Breast epithelium (tissue), 4 donors: ENCODE measurements around the gene CATSPER3. TPM values are rescaled to one million over a fixed set of nuclear protein-coding genes. Genes with fewer than 3 reads are reported as not detected.

Source experiments
- DNase-seq, 2 donors: peaks; one replicate each; pipeline ENCODE4 v3.0.0-alpha.2; 2019; ENCODE audit warnings: low spot score in 2 of 2
- H3K27ac ChIP-seq, 2 donors: fragments of 200-600 bp; sonication (generic) in 1 of 2; one replicate each; pipeline ENCODE4 v1.5.1; 2016 to 2019; ENCODE audit warnings: mild to moderate bottlenecking in 1 of 2
- H3K27me3 ChIP-seq, 2 donors: fragments of 200-600 bp; sonication (generic) in 1 of 2; one replicate each; pipeline versions ENCODE4 v1.5.1 to v1.6.0; 2017 to 2019; ENCODE audit warnings: control low read depth in 1 of 2, mild to moderate bottlenecking in 1 of 2
- H3K36me3 ChIP-seq: fragments of 200-600 bp; one replicate; pipeline ENCODE4 v1.5.1; 2019
- H3K4me1 ChIP-seq, 2 donors: fragments of 200-600 bp; sonication (generic); one replicate each; pipeline ENCODE4 v1.5.1; 2016 to 2019; ENCODE audit warnings: control low read depth in 1 of 2
- H3K4me3 ChIP-seq, 3 donors: fragments of 200-600 bp; sonication (generic); 1 replicate in 2 of 3; 2 replicates in 1 of 3; pipeline ENCODE4 v1.5.1; 2016 to 2019; ENCODE audit warnings: mild to moderate bottlenecking in 3 of 3, moderate library complexity in 2 of 3
- H3K9me3 ChIP-seq, 2 donors: fragments of 200-600 bp; sonication (generic) in 1 of 2; one replicate each; pipeline ENCODE4 v1.5.1; 2016 to 2019; ENCODE audit warnings: control low read depth in 1 of 2
- CTCF ChIP-seq, 3 donors: fragments of 450-650 bp; IDR thresholded peaks; one replicate each; pipeline ENCODE4 v1.5.1; 2016 to 2017; ENCODE audit warnings: antibody characterized with exemption in 3 of 3, mild to moderate bottlenecking in 3 of 3, moderate library complexity in 3 of 3
- POLR2A ChIP-seq: fragments of 450-650 bp; IDR thresholded peaks from one replicate; pipeline ENCODE4 v1.6.1; 2016; ENCODE audit warnings: antibody characterized with exemption, mild to moderate bottlenecking, moderate library complexity
- POLR2AphosphoS5 ChIP-seq, 3 donors: sonication (generic); formaldehyde crosslinking; IDR thresholded peaks; one replicate each; pipeline ENCODE4 v1.6.1; 2017; ENCODE audit warnings: antibody characterized with exemption in 3 of 3
- intact Hi-C: fragments of 100-400 bp; cut with DNase I; formaldehyde crosslinking; loops from one replicate; pipeline ENCODE4 v1.15.1; 2023; ENCODE audit warnings: low total_unique reads
- total RNA-seq, 3 donors: library from RNA; depleted of rRNA; stranded (reverse); fragments of >200 nt; gene quantifications; one replicate each; pipeline ENCODE4 v1.1.0, GENCODE V29; 2016

CATSPER3 gene
- total RNA-seq, 3 donors from 2014 or later, result 0.32 to 0.44 TPM; not detected in 1

GRCh38 chr5:135052511-135053145 is 84.9 kb downstream of the CATSPER3 start:
- intact Hi-C loops, result no loop called here

GRCh38 chr5:135053278-135053677 is 85.6 kb downstream of the CATSPER3 start:
- TF ChIP-seq POLR2AphosphoS5 (IDR thresholded peaks at IDR 0.05), result no peak
- TF ChIP-seq CTCF (IDR thresholded peaks at IDR 0.05), result no peak
- no peak for TF ChIP-seq POLR2A
- H3K9me3 ChIP-seq, result no peaks in the 10 kb centered on the region
- H3K4me3 ChIP-seq, result no peak overlapping the region
- no peak for DNase-seq
- no peaks in the 10 kb centered on the region for H3K36me3 ChIP-seq
- peaks cover 0 to 41% of the 10 kb centered on the region in 2 donors for H3K27me3 ChIP-seq
- intact Hi-C loops, result no loop called here
- no peaks in the 10 kb centered on the region for H3K4me1 ChIP-seq
- no peak overlapping the region for H3K27ac ChIP-seq

More at GRCh38 chr5:135052511-135053145, 84.9 kb downstream of the CATSPER3 start:
- no peak for TF ChIP-seq CTCF (IDR thresholded peaks at IDR 0.05)
- TF ChIP-seq POLR2A, result no peak
- TF ChIP-seq POLR2AphosphoS5 (IDR thresholded peaks at IDR 0.05), result no peak
- peaks cover 0 to 47% of the 10 kb centered on the region in 2 donors for H3K27me3 ChIP-seq
- DNase-seq, result no peak
- no peaks in the 10 kb centered on the region for H3K36me3 ChIP-seq
- H3K9me3 ChIP-seq, result no peaks in the 10 kb centered on the region
- H3K27ac ChIP-seq, result no peak overlapping the region
- H3K4me3 ChIP-seq, result no peak overlapping the region
- H3K4me1 ChIP-seq, result no peaks in the 10 kb centered on the region

- Histone ChIP-seq H3K36me3 (no peaks in the 10 kb centered on the region), H3K27ac (no peak overlapping the region), H3K9me3 (no peaks in the 10 kb centered on the region), H3K27me3 (peaks cover 0 to 39% of the 10 kb centered on the region in 2 donors), H3K4me3 (no peak overlapping the region), H3K4me1 (no peaks in the 10 kb centered on the region)
- TF ChIP-seq POLR2AphosphoS5 (IDR thresholded peaks at IDR 0.05) (no peak), CTCF (IDR thresholded peaks at IDR 0.05) (no peak), POLR2A (no peak)
- intact Hi-C loops, result no loop called here
- DNase-seq, result no peak
Measured at GRCh38 chr5:135053989-135054388, 86.3 kb downstream of the CATSPER3 start.

- Histone ChIP-seq H3K9me3 (no peaks in the 10 kb centered on the region), H3K4me3 (no peak overlapping the region), H3K4me1 (no peaks in the 10 kb centered on the region), H3K27ac (no peak overlapping the region), H3K36me3 (no peaks in the 10 kb centered on the region), H3K27me3 (peaks cover 0 to 39% of the 10 kb centered on the region in 2 donors)
- intact Hi-C loops, result no loop called here
- TF ChIP-seq POLR2A (no peak), POLR2AphosphoS5 (IDR thresholded peaks at IDR 0.05) (no peak), CTCF (IDR thresholded peaks at IDR 0.05) (no peak)
- no peak for DNase-seq
Measured at GRCh38 chr5:135054546-135054945, 86.8 kb downstream of the CATSPER3 start.

GRCh38 chr5:135055396-135055795 is 87.7 kb downstream of the CATSPER3 start:
- H3K4me3 ChIP-seq, result no peak overlapping the region
- peaks cover 0 to 35% of the 10 kb centered on the region in 2 donors for H3K27me3 ChIP-seq
- no peak for DNase-seq
- intact Hi-C loops, result no loop called here
- H3K4me1 ChIP-seq, result no peaks in the 10 kb centered on the region
- no peaks in the 10 kb centered on the region for H3K9me3 ChIP-seq
- H3K27ac ChIP-seq, result no peak overlapping the region
- no peaks in the 10 kb centered on the region for H3K36me3 ChIP-seq
- TF ChIP-seq POLR2A (no peak), CTCF (IDR thresholded peaks at IDR 0.05) (no peak)
